GM12878 (cell line): ENCODE results near the gene PDZRN4. TPM values are rescaled to one million over a fixed set of nuclear protein-coding genes. Genes with fewer than 3 reads are reported as not detected.
A peak's percentile ranks its signal among the peaks of the same experiment; 100 is the strongest.

ENCODE experiments used
- ATAC-seq: fragments of 200-7000 bp; cut with Tn5 transposase; 3 replicates; pipeline ENCODE4 v1.9.1; 2020; ENCODE audit warnings: mild to moderate bottlenecking, moderate library complexity
- BruUV-seq: library from RNA; stranded (reverse); fragments of 400-500 nt; replicated peaks from 2 replicates; lab custom pipeline; 2021; lab: Mats Ljungman, UMichigan
- CTCF ChIA-PET: fragments of 300-600 bp; sonication (Branson Sonifier 250); formaldehyde crosslinking; extraction: SDS; loops from one replicate; lab custom pipeline; 2021; ENCODE audit warnings: inconsistent platforms; lab: Yijun Ruan, JAX
- POLR2A ChIA-PET: fragments of 350-600 bp; formaldehyde crosslinking; extraction: SDS; loops from one replicate; lab custom pipeline; 2021; ENCODE audit warnings: inconsistent platforms; lab: Charles Lee
- RAD21 ChIA-PET: fragments of 300-600 bp; sonication (Branson Sonifier 250); formaldehyde crosslinking; loops from one replicate; lab custom pipeline; 2023; ENCODE audit warnings: antibody characterized with exemption; ENCODE audit not compliant: unreplicated experiment; lab: Charles Lee
- SMC1A ChIA-PET: fragments of 300-600 bp; sonication (Branson Sonifier 250); formaldehyde crosslinking; loops from one replicate; lab custom pipeline; 2023; ENCODE audit not compliant: unreplicated experiment, uncharacterized antibody; lab: Charles Lee
- DNase-seq: peaks from one replicate; pipeline ENCODE4 v3.0.0-alpha.2; 2011; ENCODE audit warnings: low read depth, low spot score
- FAIRE-seq: peaks from 3 replicates; lab custom pipeline; 2011; peaks lifted over from hg19 to GRCh38; lab: Jason Lieb, UNC
- H2AFZ ChIP-seq: 2 replicates; pipeline ENCODE4 v1.6.0; 2011; ENCODE audit warnings: low read depth, low read length, control low read depth; ENCODE audit not compliant: control insufficient read depth
- H3K27ac ChIP-seq: 2 replicates; pipeline ENCODE4 v1.5.1; 2011; ENCODE audit warnings: control low read depth; ENCODE audit not compliant: control insufficient read depth, insufficient read depth
- H3K27me3 ChIP-seq, 2 experiments: replicated peaks in 1 of 2; 2 replicates each; pipeline versions ENCODE4 v1.6.0 to v1.6.1; 2011; ENCODE audit warnings: low read length in 1 of 2; ENCODE audit not compliant: control insufficient read depth in 2 of 2, insufficient read depth in 2 of 2
- H3K36me3 ChIP-seq, 2 experiments: 2 replicates each; pipeline ENCODE4 v1.5.1; 2011; ENCODE audit warnings: low read length in 1 of 2; ENCODE audit not compliant: control insufficient read depth in 2 of 2, insufficient read depth in 2 of 2
- H3K4me1 ChIP-seq: 2 replicates; pipeline ENCODE4 v1.6.1; 2011; ENCODE audit warnings: mild to moderate bottlenecking, low read length, moderate library complexity, mixed read lengths; ENCODE audit not compliant: control insufficient read depth, insufficient read depth
- H3K4me2 ChIP-seq: 2 replicates; pipeline ENCODE4 v1.6.0; 2011; ENCODE audit warnings: control low read depth; ENCODE audit not compliant: control insufficient read depth, insufficient read depth
- H3K4me3 ChIP-seq: fragments of 200-600 bp; sonication (generic); 2 replicates; pipeline ENCODE4 v1.5.1; 2016
- H3K79me2 ChIP-seq: 2 replicates; pipeline ENCODE4 v1.6.0; 2011; ENCODE audit warnings: low read length; ENCODE audit not compliant: control insufficient read depth, insufficient read depth
- H3K9ac ChIP-seq: 2 replicates; pipeline ENCODE4 v1.8.0; 2011; ENCODE audit warnings: low read length, control low read depth, mixed read lengths; ENCODE audit not compliant: control insufficient read depth, insufficient read depth
- H3K9me3 ChIP-seq: replicated peaks from 3 replicates; pipeline ENCODE4 v1.5.1; 2011; ENCODE audit warnings: mild to moderate bottlenecking, low read length; ENCODE audit not compliant: control insufficient read depth, insufficient read depth
- H4K20me1 ChIP-seq: 2 replicates; pipeline ENCODE4 v1.6.0; 2011; ENCODE audit not compliant: control insufficient read depth, insufficient read depth
- CBX5 ChIP-seq: sonication (generic); IDR thresholded peaks from 2 replicates; pipeline ENCODE4 v1.6.1; 2016; ENCODE audit warnings: low read depth, moderate library complexity, mild to moderate bottlenecking, inconsistent platforms
- CREB1 ChIP-seq: IDR thresholded peaks from 2 replicates; pipeline ENCODE4 v1.6.1; 2012; ENCODE audit warnings: low read depth, mild to moderate bottlenecking, inconsistent platforms
- IKZF1 ChIP-seq: fragments of 450-650 bp; conservative IDR thresholded peaks from 2 replicates; pipeline ENCODE4 v1.6.1; 2017; ENCODE audit warnings: antibody characterized with exemption, mild to moderate bottlenecking
- MYC ChIP-seq: IDR thresholded peaks from 2 replicates; pipeline ENCODE4 v1.6.1; 2011; ENCODE audit warnings: mild to moderate bottlenecking, low read length, moderate library complexity, inconsistent platforms; ENCODE audit not compliant: insufficient read depth, insufficient replicate concordance, insufficient read length, severe bottlenecking
- NFYB ChIP-seq: IDR thresholded peaks from 2 replicates; pipeline ENCODE4 v1.6.1; 2011; ENCODE audit warnings: low read depth, mild to moderate bottlenecking, low read length, improper control_type of control experiment, moderate library complexity; ENCODE audit not compliant: insufficient read depth
- NR2C2 ChIP-seq: IDR thresholded peaks from 2 replicates; pipeline ENCODE4 v1.6.1; 2011; ENCODE audit warnings: borderline replicate concordance, low read depth; ENCODE audit not compliant: control insufficient read depth, insufficient read length
- POLR2AphosphoS5 ChIP-seq: IDR thresholded peaks from 2 replicates; pipeline ENCODE4 v1.6.1; 2011; ENCODE audit warnings: mild to moderate bottlenecking, low read length, inconsistent platforms
- RAD51 ChIP-seq: fragments of 450-650 bp; IDR thresholded peaks from 2 replicates; pipeline ENCODE4 v1.6.1; 2016; ENCODE audit warnings: moderate library complexity, mild to moderate bottlenecking, inconsistent platforms
- RUNX3 ChIP-seq: IDR thresholded peaks from 2 replicates; pipeline ENCODE4 v1.6.1; 2012; ENCODE audit warnings: low read length, inconsistent platforms
- TCF7 ChIP-seq: IDR thresholded peaks from 2 replicates; pipeline ENCODE4 v1.6.1; 2014; ENCODE audit warnings: antibody characterized with exemption, borderline replicate concordance
- WRNIP1 ChIP-seq: IDR thresholded peaks from 2 replicates; pipeline ENCODE4 v1.6.1; 2011; ENCODE audit warnings: low read depth, low read length, improper control_type of control experiment, borderline replicate concordance
- ZNF384 ChIP-seq: IDR thresholded peaks from 2 replicates; pipeline ENCODE4 v1.6.1; 2012; ENCODE audit warnings: low read depth, mild to moderate bottlenecking, low read length, improper control_type of control experiment, borderline replicate concordance
- WGBS: methylation state at CpG from one replicate; pipeline ENCODE4 v1.1.6; 2016; ENCODE audit warnings: low lambda C conversion rate; ENCODE audit not compliant: insufficient replicate concordance, insufficient coverage; ENCODE audit errors: missing lambda C conversion rate; 5-methylcytosine and 5-hydroxymethylcytosine counted together
- in situ Hi-C: fragments of 300-500 bp; cut with MboI; formaldehyde crosslinking; loops from 9 replicates; pipeline ENCODE4 v1.14.3; 2018; ENCODE audit warnings: mixed read lengths
- intact Hi-C: fragments of 100-400 bp; cut with micrococcal nuclease; formaldehyde crosslinking; loops from one replicate; pipeline ENCODE4 v1.14.2; 2022; ENCODE audit not compliant: unreplicated experiment
- polyA plus RNA-seq, 11 experiments: library from polyadenylated mRNA; depleted of rRNA in 4 of 11; unstranded in 6 of 11; stranded (reverse) in 5 of 11; fragments of >200 nt; fragmentation: Nextera tagmentation in 4 of 11; fragmentation: Illumina TruSeq in 1 of 11; extraction: Ambion mirVana in 4 of 11; extraction: Trizol in 1 of 11; gene quantifications; 1 replicate in 1 of 11; 2 replicates in 10 of 11; pipeline versions ENCODE4 v1.2.1 to v1.2.3, GENCODE V29; 2011 to 2016; ENCODE audit warnings: inconsistent platforms in 2 of 11, missing spikeins in 2 of 11, low read depth in 1 of 11
- total RNA-seq, 4 experiments: library from RNA; depleted of rRNA in 3 of 4; stranded (reverse); fragments of >200 nt in 3 of 4; fragmentation: Illumina TruSeq in 1 of 4; extraction: Trizol in 1 of 4; gene quantifications; 2 replicates each; pipeline versions ENCODE4 v1.2.1 to v1.2.3, GENCODE V29; 2013 to 2021
- TF ChIP-seq, protein P1 (sequence below): fragments of 450-650 bp; formaldehyde crosslinking; IDR thresholded peaks from 2 replicates; pipeline ENCODE4 v1.5.0; 2022; ENCODE audit warnings: mild to moderate bottlenecking, missing genetic modification characterization
- TF ChIP-seq, protein P2 (sequence below): IDR thresholded peaks from 2 replicates; pipeline ENCODE4 v1.6.1; 2012; ENCODE audit warnings: mild to moderate bottlenecking, low read depth, low read length
- TF ChIP-seq, protein P3 (sequence below): fragments of 450-650 bp; IDR thresholded peaks from 2 replicates; pipeline ENCODE4 v1.6.1; 2016; ENCODE audit warnings: mild to moderate bottlenecking

Gene PDZRN4
- total and polyA plus RNA-seq, 10 of the 15 experiments (the other 5 are each of a cell fraction or from before 2014, with no cell fraction given), result 0.03 TPM; not detected in 9

DNA sequence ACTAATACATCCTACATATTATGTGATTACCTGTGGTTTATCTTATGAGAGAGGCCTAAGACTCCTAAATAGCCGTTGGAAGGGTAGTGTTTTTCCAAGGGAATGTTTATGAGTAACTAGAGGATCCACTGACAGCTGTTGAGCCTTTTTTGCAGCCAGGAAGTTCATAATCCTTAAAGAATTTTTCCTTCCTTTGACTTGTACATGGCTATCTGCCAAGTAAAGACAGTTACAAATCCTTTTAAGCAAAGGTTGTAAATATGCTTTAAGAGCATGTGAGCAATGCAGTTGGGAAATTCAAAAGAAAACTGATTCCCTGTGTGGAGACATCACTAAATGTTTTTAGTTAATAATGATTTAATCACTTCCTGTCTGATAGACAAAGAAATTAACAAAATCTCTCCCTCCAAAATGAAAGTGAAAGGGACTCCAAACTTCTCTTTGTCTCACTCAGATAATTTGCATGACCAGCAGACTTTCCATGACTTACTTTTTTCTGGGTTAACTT, 333.8 kb downstream of the PDZRN4 start:
- Histone ChIP-seq H3K9ac (no peak overlapping the region), H3K4me3 (no peak overlapping the region), H3K4me1 (no peaks in the 10 kb centered on the region), H3K36me3 (no peaks in the 10 kb centered on the region), H2AFZ (peak overlapping the region; percentile 87), H3K27ac (no peak overlapping the region), H4K20me1 (no peaks in the 10 kb centered on the region), H3K27me3 (no peaks in the 10 kb centered on the region), H3K4me2 (peak overlapping the region; percentile 42; the same call in 1 of the 2 replicates), H3K79me2 (no peaks in the 10 kb centered on the region), H3K9me3 (no peaks in the 10 kb centered on the region)
- BruUV-seq, result no TSS peak
- DNase-seq (peak; percentile 3), ATAC-seq (peak; percentile 60; the same call in 2 of the 3 replicates), FAIRE-seq (no peak)
- CTCF ChIA-PET, result no interaction called here
- SMC1A ChIA-PET, result interaction anchor here (0.6 to 1.9 kb wide), 2 partner anchors 11 to 229 kb away, joined by 3 to 6 read pairs; no protein-coding TSS in a partner anchor
- RAD21 ChIA-PET, result no interaction called here
- in situ Hi-C loops (no loop called here), intact Hi-C loops (no loop called here)
- POLR2A ChIA-PET, result no interaction called here
- WGBS, result 48% methylated on average over 1 of the region's 1 CpG
- TF ChIP-seq IKZF1, result no peak
- TF ChIP-seq, protein P1, sequence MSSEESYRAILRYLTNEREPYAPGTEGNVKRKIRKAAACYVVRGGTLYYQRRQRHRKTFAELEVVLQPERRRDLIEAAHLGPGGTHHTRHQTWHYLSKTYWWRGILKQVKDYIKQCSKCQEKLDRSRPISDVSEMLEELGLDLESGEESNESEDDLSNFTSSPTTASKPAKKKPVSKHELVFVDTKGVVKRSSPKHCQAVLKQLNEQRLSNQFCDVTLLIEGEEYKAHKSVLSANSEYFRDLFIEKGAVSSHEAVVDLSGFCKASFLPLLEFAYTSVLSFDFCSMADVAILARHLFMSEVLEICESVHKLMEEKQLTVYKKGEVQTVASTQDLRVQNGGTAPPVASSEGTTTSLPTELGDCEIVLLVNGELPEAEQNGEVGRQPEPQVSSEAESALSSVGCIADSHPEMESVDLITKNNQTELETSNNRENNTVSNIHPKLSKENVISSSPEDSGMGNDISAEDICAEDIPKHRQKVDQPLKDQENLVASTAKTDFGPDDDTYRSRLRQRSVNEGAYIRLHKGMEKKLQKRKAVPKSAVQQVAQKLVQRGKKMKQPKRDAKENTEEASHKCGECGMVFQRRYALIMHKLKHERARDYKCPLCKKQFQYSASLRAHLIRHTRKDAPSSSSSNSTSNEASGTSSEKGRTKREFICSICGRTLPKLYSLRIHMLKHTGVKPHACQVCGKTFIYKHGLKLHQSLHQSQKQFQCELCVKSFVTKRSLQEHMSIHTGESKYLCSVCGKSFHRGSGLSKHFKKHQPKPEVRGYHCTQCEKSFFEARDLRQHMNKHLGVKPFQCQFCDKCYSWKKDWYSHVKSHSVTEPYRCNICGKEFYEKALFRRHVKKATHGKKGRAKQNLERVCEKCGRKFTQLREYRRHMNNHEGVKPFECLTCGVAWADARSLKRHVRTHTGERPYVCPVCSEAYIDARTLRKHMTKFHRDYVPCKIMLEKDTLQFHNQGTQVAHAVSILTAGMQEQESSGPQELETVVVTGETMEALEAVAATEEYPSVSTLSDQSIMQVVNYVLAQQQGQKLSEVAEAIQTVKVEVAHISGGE (CRISPR knock-in tag), result no peak
- TF ChIP-seq NFYB, result no peak
- TF ChIP-seq RUNX3, result no peak
- no peak for TF ChIP-seq CREB1
- TF ChIP-seq RAD51, result no peak
- TF ChIP-seq CBX5, result no peak
- no peak for TF ChIP-seq ZNF384
- TF ChIP-seq, protein P2, sequence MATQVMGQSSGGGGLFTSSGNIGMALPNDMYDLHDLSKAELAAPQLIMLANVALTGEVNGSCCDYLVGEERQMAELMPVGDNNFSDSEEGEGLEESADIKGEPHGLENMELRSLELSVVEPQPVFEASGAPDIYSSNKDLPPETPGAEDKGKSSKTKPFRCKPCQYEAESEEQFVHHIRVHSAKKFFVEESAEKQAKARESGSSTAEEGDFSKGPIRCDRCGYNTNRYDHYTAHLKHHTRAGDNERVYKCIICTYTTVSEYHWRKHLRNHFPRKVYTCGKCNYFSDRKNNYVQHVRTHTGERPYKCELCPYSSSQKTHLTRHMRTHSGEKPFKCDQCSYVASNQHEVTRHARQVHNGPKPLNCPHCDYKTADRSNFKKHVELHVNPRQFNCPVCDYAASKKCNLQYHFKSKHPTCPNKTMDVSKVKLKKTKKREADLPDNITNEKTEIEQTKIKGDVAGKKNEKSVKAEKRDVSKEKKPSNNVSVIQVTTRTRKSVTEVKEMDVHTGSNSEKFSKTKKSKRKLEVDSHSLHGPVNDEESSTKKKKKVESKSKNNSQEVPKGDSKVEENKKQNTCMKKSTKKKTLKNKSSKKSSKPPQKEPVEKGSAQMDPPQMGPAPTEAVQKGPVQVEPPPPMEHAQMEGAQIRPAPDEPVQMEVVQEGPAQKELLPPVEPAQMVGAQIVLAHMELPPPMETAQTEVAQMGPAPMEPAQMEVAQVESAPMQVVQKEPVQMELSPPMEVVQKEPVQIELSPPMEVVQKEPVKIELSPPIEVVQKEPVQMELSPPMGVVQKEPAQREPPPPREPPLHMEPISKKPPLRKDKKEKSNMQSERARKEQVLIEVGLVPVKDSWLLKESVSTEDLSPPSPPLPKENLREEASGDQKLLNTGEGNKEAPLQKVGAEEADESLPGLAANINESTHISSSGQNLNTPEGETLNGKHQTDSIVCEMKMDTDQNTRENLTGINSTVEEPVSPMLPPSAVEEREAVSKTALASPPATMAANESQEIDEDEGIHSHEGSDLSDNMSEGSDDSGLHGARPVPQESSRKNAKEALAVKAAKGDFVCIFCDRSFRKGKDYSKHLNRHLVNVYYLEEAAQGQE, result no peak
- no peak for TF ChIP-seq POLR2AphosphoS5
- no peak for TF ChIP-seq WRNIP1
- no peak for TF ChIP-seq MYC
- no peak for TF ChIP-seq NR2C2
- TF ChIP-seq, protein P3, sequence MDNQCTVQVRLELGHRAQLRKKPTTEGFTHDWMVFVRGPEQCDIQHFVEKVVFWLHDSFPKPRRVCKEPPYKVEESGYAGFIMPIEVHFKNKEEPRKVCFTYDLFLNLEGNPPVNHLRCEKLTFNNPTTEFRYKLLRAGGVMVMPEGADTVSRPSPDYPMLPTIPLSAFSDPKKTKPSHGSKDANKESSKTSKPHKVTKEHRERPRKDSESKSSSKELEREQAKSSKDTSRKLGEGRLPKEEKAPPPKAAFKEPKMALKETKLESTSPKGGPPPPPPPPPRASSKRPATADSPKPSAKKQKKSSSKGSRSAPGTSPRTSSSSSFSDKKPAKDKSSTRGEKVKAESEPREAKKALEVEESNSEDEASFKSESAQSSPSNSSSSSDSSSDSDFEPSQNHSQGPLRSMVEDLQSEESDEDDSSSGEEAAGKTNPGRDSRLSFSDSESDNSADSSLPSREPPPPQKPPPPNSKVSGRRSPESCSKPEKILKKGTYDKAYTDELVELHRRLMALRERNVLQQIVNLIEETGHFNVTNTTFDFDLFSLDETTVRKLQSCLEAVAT, result no peak
- no peak for TF ChIP-seq TCF7
